HG03378 (cell line): Measurements from ENCODE around the gene COQ8A.

Experiments
- ATAC-seq: cut with Tn5 transposase; IDR thresholded peaks from one replicate; pipeline ENCODE4 v1.9.1; 2021; ENCODE audit warnings: mild to moderate bottlenecking, moderate library complexity; ENCODE audit not compliant: unreplicated experiment

Gene COQ8A

GRCh38 chr1:226940029-226940805 is at the start of gene COQ8A:
Gene COQ8A, plus strand, starts transcription at chr1:226940294. Its CDS starts 21,092 bp downstream, at chr1:226961386.
- peak; percentile 95 for ATAC-seq

- ATAC-seq, result no peak
Measured at GRCh38 chr1:226890331-226891108, 49.6 kb upstream of the COQ8A start.

GRCh38 chr1:226891346-226891745 is 48.7 kb upstream of the COQ8A start:
- no peak for ATAC-seq

- no peak for ATAC-seq
Measured at GRCh38 chr1:226891846-226892523, 48.1 kb upstream of the COQ8A start.

- ATAC-seq, result no peak
Measured at GRCh38 chr1:226892524-226892875, 47.6 kb upstream of the COQ8A start.

- ATAC-seq, result no peak
Measured at GRCh38 chr1:226893936-226894335, 46.2 kb upstream of the COQ8A start.

- no peak for ATAC-seq
Measured at GRCh38 chr1:226894826-226895225, 45.3 kb upstream of the COQ8A start.

- no peak for ATAC-seq
Measured at GRCh38 chr1:226895644-226896043, 44.5 kb upstream of the COQ8A start.

- no peak for ATAC-seq
Measured at GRCh38 chr1:226898246-226898645, 41.8 kb upstream of the COQ8A start.

GRCh38 chr1:226901421-226901820 is 38.7 kb upstream of the COQ8A start:
- ATAC-seq, result no peak

GRCh38 chr1:226902601-226903000 is 37.5 kb upstream of the COQ8A start:
- ATAC-seq, result no peak

GRCh38 chr1:226903819-226904716 is 36.0 kb upstream of the COQ8A start:
- no peak for ATAC-seq

- no peak for ATAC-seq
Measured at GRCh38 chr1:226904772-226905171, 35.3 kb upstream of the COQ8A start.

GRCh38 chr1:226908419-226908818 is 31.7 kb upstream of the COQ8A start:
- ATAC-seq, result no peak

- ATAC-seq, result no peak
Measured at GRCh38 chr1:226908913-226909312, 31.2 kb upstream of the COQ8A start.

- ATAC-seq, result peak; percentile 43
Measured at GRCh38 chr1:226912587-226913176, 27.4 kb upstream of the COQ8A start.

- ATAC-seq, result no peak
Measured at GRCh38 chr1:226915672-226915995, 24.5 kb upstream of the COQ8A start.

GRCh38 chr1:226916497-226916896 is 23.6 kb upstream of the COQ8A start:
- ATAC-seq, result no peak

- ATAC-seq, result no peak
Measured at GRCh38 chr1:226919587-226919986, 20.5 kb upstream of the COQ8A start.

- ATAC-seq, result no peak
Measured at GRCh38 chr1:226919995-226920394, 20.1 kb upstream of the COQ8A start.
